Fibroblast of lung (primary cell): Measurements from ENCODE around the gene EFCAB8.

Source experiments
- EZH2 ChIP-seq: IDR thresholded peaks from 2 replicates; pipeline ENCODE4 v1.5.1; 2012; ENCODE audit warnings: low read length, control low read depth, mild to moderate bottlenecking; ENCODE audit errors: missing control alignments
- TF ChIP-seq, protein P1 (sequence below), 2 donors: IDR thresholded peaks in 1 of 2; conservative IDR thresholded peaks in 1 of 2; 1 replicate in 1 of 2; 2 replicates in 1 of 2; pipeline ENCODE4 v1.5.1; 2011 to 2012; ENCODE audit warnings: low read length in 2 of 2, control low read depth in 1 of 2, inconsistent platforms in 1 of 2, low read depth in 1 of 2, mild to moderate bottlenecking in 1 of 2

- TF ChIP-seq, protein P1, sequence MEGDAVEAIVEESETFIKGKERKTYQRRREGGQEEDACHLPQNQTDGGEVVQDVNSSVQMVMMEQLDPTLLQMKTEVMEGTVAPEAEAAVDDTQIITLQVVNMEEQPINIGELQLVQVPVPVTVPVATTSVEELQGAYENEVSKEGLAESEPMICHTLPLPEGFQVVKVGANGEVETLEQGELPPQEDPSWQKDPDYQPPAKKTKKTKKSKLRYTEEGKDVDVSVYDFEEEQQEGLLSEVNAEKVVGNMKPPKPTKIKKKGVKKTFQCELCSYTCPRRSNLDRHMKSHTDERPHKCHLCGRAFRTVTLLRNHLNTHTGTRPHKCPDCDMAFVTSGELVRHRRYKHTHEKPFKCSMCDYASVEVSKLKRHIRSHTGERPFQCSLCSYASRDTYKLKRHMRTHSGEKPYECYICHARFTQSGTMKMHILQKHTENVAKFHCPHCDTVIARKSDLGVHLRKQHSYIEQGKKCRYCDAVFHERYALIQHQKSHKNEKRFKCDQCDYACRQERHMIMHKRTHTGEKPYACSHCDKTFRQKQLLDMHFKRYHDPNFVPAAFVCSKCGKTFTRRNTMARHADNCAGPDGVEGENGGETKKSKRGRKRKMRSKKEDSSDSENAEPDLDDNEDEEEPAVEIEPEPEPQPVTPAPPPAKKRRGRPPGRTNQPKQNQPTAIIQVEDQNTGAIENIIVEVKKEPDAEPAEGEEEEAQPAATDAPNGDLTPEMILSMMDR (conservative IDR thresholded peaks at IDR 0.05 in 1 of 2, IDR thresholded peaks at IDR 0.05 in 1 of 2; ENCODE audit: low read depth in 1 of 2, low read length in 2 of 2), result no peak
- no peak for TF ChIP-seq EZH2
Measured at GRCh38 chr20:32973077-32973717, 114.5 kb downstream of the EFCAB8 start.
